Skeletal muscle tissue (tissue), 4 donors: ENCODE results near the gene TRIO. TPM values are rescaled to one million over a fixed set of nuclear protein-coding genes. Genes with fewer than 3 reads are reported as not detected.
A peak's percentile ranks its signal among the peaks of the same experiment; 100 is the strongest.

Source experiments
- H3K27ac ChIP-seq: one replicate; pipeline ENCODE4 v1.7.0; 2013; ENCODE audit warnings: mild to moderate bottlenecking, low read depth, low read length, inconsistent platforms
- H3K27me3 ChIP-seq, 3 donors: one replicate each; pipeline ENCODE4 v1.7.0; 2013; ENCODE audit warnings: low read length in 3 of 3; ENCODE audit not compliant: control insufficient read depth in 3 of 3, insufficient read depth in 3 of 3
- H3K36me3 ChIP-seq, 3 donors: one replicate each; pipeline ENCODE4 v1.7.0; 2013; ENCODE audit warnings: low read length in 3 of 3; ENCODE audit not compliant: control insufficient read depth in 3 of 3, insufficient read depth in 3 of 3
- H3K4me1 ChIP-seq, 3 donors: one replicate each; pipeline ENCODE4 v1.7.0; 2013; ENCODE audit warnings: low read length in 3 of 3, mild to moderate bottlenecking in 3 of 3; ENCODE audit not compliant: control insufficient read depth in 3 of 3, insufficient read depth in 3 of 3
- H3K4me3 ChIP-seq, 3 donors: one replicate each; pipeline ENCODE4 v1.7.0; 2013; ENCODE audit warnings: low read length in 3 of 3
- H3K9ac ChIP-seq, 3 donors: one replicate each; pipeline ENCODE4 v1.7.0; 2013; ENCODE audit warnings: low read length in 3 of 3, mild to moderate bottlenecking in 3 of 3, moderate library complexity in 2 of 3, low read depth in 1 of 3
- H3K9me3 ChIP-seq, 3 donors: one replicate each; pipeline ENCODE4 v1.7.0; 2013; ENCODE audit warnings: low read length in 3 of 3; ENCODE audit not compliant: control insufficient read depth in 3 of 3
- total RNA-seq: library from RNA; depleted of rRNA; stranded (reverse); fragments of >200 nt; gene quantifications from one replicate; pipeline ENCODE4 v1.2.3, GENCODE V29; 2014
- donor health status: Osteomylitis.

The TRIO gene
- total RNA-seq, 1 donor from 2014 or later: 200 TPM

DNA sequence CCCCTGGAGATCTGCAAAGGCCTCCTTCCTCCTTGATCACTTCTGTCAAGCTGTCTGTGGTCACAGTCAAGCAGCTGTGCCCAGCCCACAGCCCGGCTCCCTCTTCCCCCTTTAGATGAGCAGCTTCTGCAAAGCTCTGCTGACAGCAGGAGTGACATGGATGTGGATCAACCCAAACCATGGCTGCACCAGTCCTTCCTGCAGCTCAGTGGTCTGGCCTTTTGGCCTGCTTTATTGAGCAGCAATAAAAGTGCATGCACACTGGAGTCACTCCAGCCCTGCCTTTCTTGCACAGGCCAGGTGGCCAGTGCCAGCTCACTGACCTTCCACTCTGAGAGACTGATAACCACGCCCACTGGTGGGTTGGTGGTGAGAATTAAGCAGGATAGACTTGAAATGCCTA lies 347.2 kb downstream of the TRIO start:
- H3K4me3 ChIP-seq: no peak overlapping the region
- H3K27me3 ChIP-seq: no peaks in the 10 kb centered on the region
- H3K36me3 ChIP-seq: peaks cover 49 to 73% (median 50%) of the 10 kb centered on the region in 3 donors
- H3K9ac ChIP-seq: peak overlapping the region in 1 of 3 donors; percentile 33
- H3K27ac ChIP-seq: no peak overlapping the region
- peaks cover 17 to 20% (median 18%) of the 10 kb centered on the region in 3 donors for H3K4me1 ChIP-seq
- H3K9me3 ChIP-seq: no peaks in the 10 kb centered on the region

DNA sequence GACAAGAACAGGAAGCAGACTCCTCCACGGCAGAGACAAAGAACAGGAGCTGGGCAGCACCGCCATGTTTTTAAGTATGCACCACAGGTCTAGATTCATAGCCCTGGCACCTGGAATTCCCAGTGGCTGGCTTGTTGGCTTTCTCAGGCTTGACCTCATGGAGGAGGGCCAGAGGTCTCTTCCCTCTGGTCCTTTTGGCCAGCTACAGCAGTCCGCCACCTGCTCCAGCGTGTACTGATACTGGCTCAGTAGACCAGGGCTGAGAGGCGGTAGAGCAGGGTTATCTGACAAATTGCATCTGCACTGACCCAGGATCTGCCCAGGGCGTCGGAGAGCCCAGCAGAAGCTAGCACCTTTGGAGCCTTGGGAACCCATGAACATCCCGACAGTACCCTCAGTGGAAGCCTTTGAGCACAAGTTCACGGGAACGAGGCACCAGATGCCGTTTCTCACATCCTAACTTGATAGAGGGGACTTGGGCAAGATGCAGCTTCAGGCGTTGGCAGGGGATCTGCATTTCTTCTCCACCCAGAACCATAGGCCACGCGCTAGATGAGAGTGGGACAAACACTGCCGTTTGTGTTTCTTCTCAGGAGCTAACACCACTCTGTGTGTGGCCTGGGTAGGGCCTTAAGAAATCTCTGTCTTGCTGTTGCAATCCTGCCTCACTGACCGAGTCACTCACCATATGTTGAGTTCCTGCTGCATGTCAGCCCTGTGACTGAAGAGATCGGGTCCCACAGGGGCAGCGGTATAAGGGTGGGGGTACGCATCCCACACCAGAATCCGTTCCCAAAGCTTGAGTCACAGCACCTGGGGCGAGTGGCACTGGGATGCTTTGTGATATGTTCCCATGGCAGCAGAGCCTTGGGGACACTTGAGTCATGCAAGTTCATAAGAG lies 348.1 kb downstream of the TRIO start:
- Histone ChIP-seq H3K27ac (no peak overlapping the region), H3K9ac (no peak overlapping the region), H3K36me3 (peaks cover 45 to 70% (median 48%) of the 10 kb centered on the region in 3 donors), H3K27me3 (no peaks in the 10 kb centered on the region), H3K4me3 (no peak overlapping the region), H3K4me1 (peaks cover 17 to 20% (median 18%) of the 10 kb centered on the region in 3 donors), H3K9me3 (no peaks in the 10 kb centered on the region)

DNA sequence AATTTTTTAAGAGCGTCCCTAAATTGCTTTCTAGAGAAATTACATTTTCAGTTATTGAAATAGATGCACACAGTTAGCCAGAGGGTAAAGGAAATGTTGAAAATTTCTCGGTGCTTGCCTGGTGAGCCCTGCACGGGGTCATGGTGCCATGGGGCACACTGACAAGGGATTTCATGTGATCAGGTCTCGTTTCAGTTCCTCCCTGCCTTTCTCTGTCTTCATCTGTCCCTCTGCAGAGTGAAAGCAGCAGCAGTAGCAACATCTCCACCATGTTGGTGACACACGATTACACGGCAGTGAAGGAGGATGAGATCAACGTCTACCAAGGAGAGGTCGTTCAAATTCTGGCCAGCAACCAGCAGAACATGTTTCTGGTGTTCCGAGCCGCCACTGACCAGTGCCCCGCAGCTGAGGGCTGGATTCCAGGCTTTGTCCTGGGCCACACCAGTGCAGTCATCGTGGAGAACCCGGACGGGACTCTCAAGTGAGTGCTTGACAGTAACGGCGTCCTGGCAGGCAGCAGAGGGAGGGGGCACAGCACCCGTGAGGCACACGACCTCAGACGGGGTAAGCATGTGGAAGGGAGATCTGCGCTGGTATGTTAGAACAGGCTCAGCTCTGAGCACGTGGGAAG lies 349.3 kb downstream of the TRIO start:
- Histone ChIP-seq H3K9ac (no peak overlapping the region), H3K4me3 (no peak overlapping the region), H3K27ac (no peak overlapping the region), H3K27me3 (no peaks in the 10 kb centered on the region), H3K4me1 (peaks cover 17 to 20% (median 18%) of the 10 kb centered on the region in 3 donors), H3K9me3 (no peaks in the 10 kb centered on the region), H3K36me3 (peaks cover 49 to 72% (median 51%) of the 10 kb centered on the region in 3 donors)

DNA sequence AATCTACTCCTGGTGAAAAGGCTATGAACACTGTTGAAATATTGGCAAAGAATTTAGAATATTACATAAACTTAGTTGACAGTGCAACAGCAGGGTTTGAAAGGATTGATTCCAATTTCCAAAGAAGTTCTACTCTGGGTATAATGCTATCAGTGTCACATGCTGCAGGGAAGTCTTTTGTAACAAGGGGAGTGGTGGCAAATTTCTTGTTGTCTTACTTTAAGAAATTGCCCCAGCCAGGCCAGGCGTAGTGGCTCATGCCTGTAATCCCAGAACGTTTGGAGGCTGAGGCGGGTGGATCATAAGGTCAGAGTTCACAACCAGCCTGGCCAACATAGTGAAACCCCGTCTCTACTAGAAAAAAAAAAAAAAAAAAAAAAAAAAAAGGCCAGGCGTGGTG lies 352.2 kb downstream of the TRIO start:
- Histone ChIP-seq H3K27ac (no peak overlapping the region), H3K36me3 (peaks cover 55 to 67% (median 62%) of the 10 kb centered on the region in 3 donors), H3K9me3 (no peaks in the 10 kb centered on the region), H3K4me1 (peaks cover 12 to 15% (median 13%) of the 10 kb centered on the region in 3 donors), H3K4me3 (no peak overlapping the region), H3K27me3 (no peaks in the 10 kb centered on the region), H3K9ac (no peak overlapping the region)

DNA sequence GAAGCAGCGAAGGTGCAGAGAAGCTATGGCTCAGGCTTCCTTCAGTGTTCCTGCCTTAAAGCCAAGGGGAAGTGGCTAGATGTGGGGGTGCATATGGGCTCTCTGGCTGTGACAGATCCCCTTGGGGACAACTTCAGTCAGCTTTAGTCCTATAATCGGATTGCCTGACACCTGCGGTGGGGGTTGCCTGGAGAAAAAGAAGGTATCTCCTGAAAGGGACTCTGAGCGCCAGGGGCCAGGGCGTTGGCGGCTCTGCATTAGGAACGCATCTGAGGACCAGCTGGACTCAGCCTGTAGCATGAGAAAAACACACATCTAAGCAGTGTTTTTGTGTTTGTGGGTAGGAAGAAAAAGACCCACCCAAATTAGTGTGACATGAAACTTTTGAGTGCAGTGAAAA lies 354.2 kb downstream of the TRIO start:
- H3K9me3 ChIP-seq: no peaks in the 10 kb centered on the region
- no peaks in the 10 kb centered on the region for H3K27me3 ChIP-seq
- peaks cover 60 to 64% (median 61%) of the 10 kb centered on the region in 3 donors for H3K36me3 ChIP-seq
- no peak overlapping the region for H3K27ac ChIP-seq
- H3K4me1 ChIP-seq: no peaks in the 10 kb centered on the region
- no peak overlapping the region for H3K4me3 ChIP-seq
- no peak overlapping the region for H3K9ac ChIP-seq

DNA sequence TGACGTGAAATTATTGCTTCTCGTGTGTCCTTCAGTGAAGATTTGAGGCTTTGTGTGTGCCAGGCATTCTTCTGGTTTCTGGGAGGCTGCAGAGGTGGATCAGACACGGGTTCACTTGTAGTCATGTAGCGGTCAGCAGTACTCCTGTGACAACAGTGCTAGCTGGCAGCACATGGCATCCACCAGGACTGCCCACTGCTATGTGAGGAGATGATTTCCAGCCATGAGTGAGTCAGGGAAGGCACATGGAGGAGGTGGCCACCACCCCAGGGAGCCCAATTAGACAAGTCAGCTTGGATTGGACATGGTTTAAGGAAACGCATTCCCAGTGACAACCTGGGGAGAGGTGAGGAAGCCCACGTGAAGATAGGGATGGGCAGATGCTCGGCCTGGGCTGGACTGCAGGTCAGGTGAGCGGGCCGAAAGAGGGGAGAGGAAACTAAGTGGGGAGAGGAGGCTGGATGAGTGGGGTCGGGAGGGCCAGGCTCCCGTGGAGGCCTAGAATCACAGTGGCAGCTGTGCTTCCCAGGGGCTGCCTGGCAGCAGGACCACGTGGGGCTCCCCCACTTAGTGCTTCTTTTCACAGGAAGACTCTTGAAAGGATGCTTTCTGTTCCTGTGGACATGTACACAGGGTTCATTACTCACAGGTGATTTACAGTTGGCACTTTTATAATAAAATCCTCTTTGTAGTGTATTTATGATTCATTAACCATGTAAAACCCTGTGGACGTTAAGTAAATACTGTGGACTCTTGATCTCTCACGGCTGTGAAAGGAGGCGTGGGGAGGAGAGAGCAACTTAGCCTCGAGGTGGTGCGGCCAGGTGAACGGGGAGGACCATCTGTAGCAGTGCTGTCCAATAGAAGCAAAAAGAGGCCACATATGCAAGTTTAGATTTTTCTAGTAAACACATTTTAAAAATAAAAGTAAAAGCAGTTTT lies 358.5 kb downstream of the TRIO start:
- Histone ChIP-seq H3K36me3 (peaks cover 62 to 66% (median 66%) of the 10 kb centered on the region in 3 donors), H3K27ac (no peak overlapping the region), H3K4me1 (peaks cover 0 to 14% (median 12%) of the 10 kb centered on the region in 3 donors), H3K4me3 (no peak overlapping the region), H3K27me3 (no peaks in the 10 kb centered on the region), H3K9ac (no peak overlapping the region), H3K9me3 (no peaks in the 10 kb centered on the region)

DNA sequence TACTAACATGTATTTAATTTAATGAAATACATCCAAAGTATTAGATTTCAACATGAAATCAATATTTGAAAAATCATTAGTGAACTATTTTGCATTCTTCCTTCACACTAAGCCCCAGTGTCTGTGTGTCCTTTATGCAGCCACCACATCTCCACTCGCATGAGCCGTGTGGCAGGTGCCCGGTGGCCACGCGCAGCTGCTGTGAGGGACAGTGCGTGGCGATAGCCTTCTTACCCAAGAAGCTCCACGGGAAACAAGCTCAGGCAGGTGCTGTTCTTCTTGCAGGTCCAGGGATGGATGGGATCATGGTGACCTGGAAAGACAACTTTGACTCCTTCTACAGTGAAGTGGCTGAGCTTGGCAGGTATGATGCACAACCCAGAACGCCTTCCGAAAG lies 359.1 kb downstream of the TRIO start:
- no peaks in the 10 kb centered on the region for H3K27me3 ChIP-seq
- H3K36me3 ChIP-seq: peaks cover 59 to 62% (median 59%) of the 10 kb centered on the region in 3 donors
- H3K9ac ChIP-seq: no peak overlapping the region
- peak overlapping the region; percentile 80 for H3K27ac ChIP-seq
- H3K9me3 ChIP-seq: no peaks in the 10 kb centered on the region
- H3K4me1 ChIP-seq: peaks cover 0 to 14% (median 12%) of the 10 kb centered on the region in 3 donors
- no peak overlapping the region for H3K4me3 ChIP-seq

DNA sequence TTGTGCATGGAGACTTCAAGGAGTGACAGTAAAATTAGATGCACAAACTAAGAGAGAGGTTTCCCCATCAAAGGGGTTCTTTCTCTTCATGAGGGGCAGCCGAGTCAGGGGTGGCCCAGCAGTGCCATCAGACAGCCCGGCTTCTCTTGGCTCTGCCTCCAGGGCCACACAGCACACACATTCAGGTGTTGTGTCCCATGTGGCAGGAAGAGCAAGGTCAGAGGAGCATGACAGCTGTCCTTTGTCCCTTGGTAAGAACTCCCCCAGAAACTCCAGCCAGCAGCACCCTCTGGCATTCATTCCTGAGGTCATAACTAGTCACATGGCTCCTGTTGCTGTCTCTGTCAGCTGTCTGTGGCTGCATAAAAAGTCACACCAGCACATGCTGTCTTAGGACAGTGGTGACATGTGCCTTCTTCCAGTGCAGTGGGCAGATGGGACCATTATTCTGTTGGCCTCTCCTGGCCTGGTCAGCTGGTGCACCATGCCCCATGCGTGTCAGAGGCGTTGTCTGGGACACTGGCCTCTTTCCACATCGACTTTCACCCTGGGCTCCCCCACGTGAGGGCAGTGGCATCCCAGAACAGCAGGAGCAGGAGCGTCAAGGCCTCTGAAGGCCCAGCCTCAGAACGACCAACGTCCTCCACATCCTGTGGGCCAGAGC lies 360.0 kb downstream of the TRIO start:
- H3K4me3 ChIP-seq: no peak overlapping the region
- H3K36me3 ChIP-seq: peaks cover 57 to 60% (median 58%) of the 10 kb centered on the region in 3 donors
- no peak overlapping the region for H3K9ac ChIP-seq
- peak overlapping the region; percentile 80 for H3K27ac ChIP-seq
- no peaks in the 10 kb centered on the region for H3K9me3 ChIP-seq
- H3K27me3 ChIP-seq: no peaks in the 10 kb centered on the region
- peaks cover 0 to 14% (median 12%) of the 10 kb centered on the region in 3 donors for H3K4me1 ChIP-seq

DNA sequence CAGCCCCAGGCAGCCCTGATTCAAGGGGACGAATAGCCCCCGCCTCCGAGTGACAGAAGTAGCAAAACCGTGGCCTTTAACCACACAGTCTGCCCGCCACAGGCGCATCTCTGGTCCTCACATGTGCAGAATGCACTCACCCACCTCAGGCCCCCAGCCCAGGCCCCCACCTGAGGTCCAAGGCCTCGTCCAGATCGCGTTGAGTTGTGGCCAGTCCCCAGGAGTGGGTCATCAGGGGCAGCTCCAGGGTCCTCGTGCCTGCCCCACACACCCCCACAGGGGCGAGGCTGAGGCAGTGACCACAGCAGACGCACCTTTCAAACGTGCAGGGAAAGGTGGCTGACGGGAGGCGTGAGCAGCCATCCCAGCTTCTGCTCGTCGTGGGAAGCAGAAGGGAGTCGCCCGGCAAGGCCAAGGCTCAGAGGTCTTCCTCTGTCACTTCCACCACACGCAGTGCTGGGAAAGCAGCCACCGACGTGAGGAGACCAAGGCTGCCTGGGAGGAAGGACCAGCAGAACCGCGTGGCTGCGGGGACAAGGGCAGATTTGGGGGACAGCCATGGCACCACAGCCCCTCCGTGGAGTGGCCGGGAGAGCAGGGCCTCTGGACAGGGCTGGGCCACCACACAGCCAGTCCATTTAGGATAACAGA lies 360.7 kb downstream of the TRIO start:
- Histone ChIP-seq H3K4me1 (peaks cover 0 to 14% (median 12%) of the 10 kb centered on the region in 3 donors), H3K9ac (no peak overlapping the region), H3K36me3 (peaks cover 55 to 58% (median 56%) of the 10 kb centered on the region in 3 donors), H3K9me3 (no peaks in the 10 kb centered on the region), H3K4me3 (no peak overlapping the region), H3K27me3 (no peaks in the 10 kb centered on the region), H3K27ac (peak overlapping the region; percentile 80)
